Liver (tissue), 10 donors: Measurements from ENCODE around the gene LAMA1. TPM values are rescaled to one million over a fixed set of nuclear protein-coding genes. Genes with fewer than 3 reads are reported as not detected.

Experiments used
- DNase-seq: peaks from one replicate; pipeline ENCODE4 v3.0.0-alpha.2; 2017; ENCODE audit warnings: low spot score
- H3K27ac ChIP-seq, 2 donors: one replicate each; pipeline ENCODE4 v1.7.0; 2013; ENCODE audit warnings: inconsistent platforms in 2 of 2, low read length in 2 of 2, control low read depth in 1 of 2, low read depth in 1 of 2, mild to moderate bottlenecking in 1 of 2
- H3K27me3 ChIP-seq, 4 donors: one replicate each; pipeline versions ENCODE4 v1.6.1 to v1.7.0; 2013; ENCODE audit warnings: low read length in 3 of 4, inconsistent platforms in 1 of 4, mild to moderate bottlenecking in 1 of 4, moderate library complexity in 1 of 4; ENCODE audit not compliant: control insufficient read depth in 4 of 4, insufficient read depth in 4 of 4
- H3K36me3 ChIP-seq, 4 donors: one replicate each; pipeline versions ENCODE4 v1.6.1 to v1.7.0; 2013; ENCODE audit warnings: low read length in 3 of 4, mild to moderate bottlenecking in 3 of 4, low read depth in 1 of 4, moderate library complexity in 1 of 4; ENCODE audit not compliant: control insufficient read depth in 4 of 4, insufficient read depth in 3 of 4
- H3K4me1 ChIP-seq, 4 donors: one replicate each; pipeline versions ENCODE4 v1.6.1 to v1.7.0; 2013; ENCODE audit warnings: low read length in 3 of 4, mild to moderate bottlenecking in 3 of 4, moderate library complexity in 1 of 4; ENCODE audit not compliant: control insufficient read depth in 4 of 4, insufficient read depth in 4 of 4
- H3K4me3 ChIP-seq, 3 donors: one replicate each; pipeline versions ENCODE4 v1.6.1 to v1.7.0; 2013; ENCODE audit warnings: low read length in 3 of 3, control low read depth in 1 of 3, low read depth in 1 of 3, mild to moderate bottlenecking in 1 of 3
- H3K9ac ChIP-seq, 2 donors: one replicate each; pipeline ENCODE4 v1.7.0; 2013; ENCODE audit warnings: low read length in 2 of 2, mild to moderate bottlenecking in 2 of 2, moderate library complexity in 2 of 2, control low read depth in 1 of 2, low read depth in 1 of 2
- H3K9me3 ChIP-seq, 4 donors: one replicate each; pipeline versions ENCODE4 v1.6.1 to v1.7.0; 2013; ENCODE audit warnings: low read length in 3 of 4; ENCODE audit not compliant: control insufficient read depth in 4 of 4
- ATF3 ChIP-seq: IDR thresholded peaks from 2 replicates; pipeline ENCODE4 v1.6.1; 2016; ENCODE audit warnings: antibody characterized with exemption
- EGR1 ChIP-seq, 2 donors: IDR thresholded peaks; 2 replicates each; pipeline ENCODE4 v1.6.1; 2016 to 2018; ENCODE audit warnings: antibody characterized with exemption in 2 of 2, low read depth in 2 of 2
- FOXA2 ChIP-seq: IDR thresholded peaks from 2 replicates; pipeline ENCODE4 v1.6.1; 2016; ENCODE audit warnings: antibody characterized with exemption
- GABPA ChIP-seq, 2 donors: IDR thresholded peaks in 1 of 2; conservative IDR thresholded peaks in 1 of 2; 2 replicates each; pipeline ENCODE4 v1.6.1; 2016; ENCODE audit warnings: antibody characterized with exemption in 2 of 2, mild to moderate bottlenecking in 1 of 2, moderate library complexity in 1 of 2
- HNF4G ChIP-seq: IDR thresholded peaks from 2 replicates; pipeline ENCODE4 v1.6.1; 2016; ENCODE audit warnings: antibody characterized with exemption
- NR2F2 ChIP-seq: IDR thresholded peaks from 2 replicates; pipeline ENCODE4 v1.6.1; 2016; ENCODE audit warnings: antibody characterized with exemption
- RAD21 ChIP-seq, 2 donors: IDR thresholded peaks; 2 replicates each; pipeline ENCODE4 v1.6.1; 2016; ENCODE audit warnings: antibody characterized with exemption in 2 of 2, mild to moderate bottlenecking in 2 of 2
- REST ChIP-seq: IDR thresholded peaks from 2 replicates; pipeline ENCODE4 v1.6.1; 2016; ENCODE audit warnings: antibody characterized with exemption, mild to moderate bottlenecking
- RXRA ChIP-seq, 2 donors: IDR thresholded peaks; 2 replicates each; pipeline ENCODE4 v1.6.1; 2017 to 2018; ENCODE audit warnings: antibody characterized with exemption in 2 of 2, mild to moderate bottlenecking in 1 of 2
- TAF1 ChIP-seq: conservative IDR thresholded peaks from 2 replicates; pipeline ENCODE4 v1.6.1; 2016; ENCODE audit warnings: antibody characterized with exemption, mild to moderate bottlenecking
- WGBS: extraction: QIAGEN DNeasy Blood & Tissue Kit; methylation state at CpG from one replicate; pipeline ENCODE4 v1.1.7; 2013; 5-methylcytosine and 5-hydroxymethylcytosine counted together
- polyA plus RNA-seq, 2 donors: library from polyadenylated mRNA; stranded (reverse) in 1 of 2; unstranded in 1 of 2; fragments of 200-250 nt in 1 of 2; fragments of >200 nt in 1 of 2; fragmentation: Nextera tagmentation in 1 of 2; extraction: Ambion mirVana in 1 of 2; gene quantifications; one replicate each; pipeline versions ENCODE4 v1.2.1 to v1.2.3, GENCODE V29; 2013 to 2015
- small RNA-seq: library from RNA; depleted of rRNA; stranded (forward); fragments of <200 nt; gene quantifications from one replicate; pipeline ENCODE3, GENCODE V24; 2014
- total RNA-seq, 2 donors: library from RNA; depleted of rRNA; stranded (reverse); fragments of >200 nt; gene quantifications; one replicate each; pipeline ENCODE4 v1.2.3, GENCODE V29; 2014
- TF ChIP-seq, protein P1 (sequence below): IDR thresholded peaks from 2 replicates; pipeline ENCODE4 v1.6.1; 2016; ENCODE audit warnings: antibody characterized with exemption
- TF ChIP-seq, protein P2 (sequence below): IDR thresholded peaks from 2 replicates; pipeline ENCODE4 v1.6.1; 2016; ENCODE audit warnings: antibody characterized with exemption
- donor health status: healthy.
- donor health status: healthy.
- donor health status: healthy.
- donor health status: healthy.
- donor health status: healthy.

LAMA1 gene
- total and polyA plus RNA-seq, 4 donors: 0.05 to 0.67 (median 0.43) TPM

GRCh38 chr18:6901286-6901926 is 216.2 kb downstream of the LAMA1 start (continued):
- TF ChIP-seq NR2F2: no peak
- TF ChIP-seq, protein P1, sequence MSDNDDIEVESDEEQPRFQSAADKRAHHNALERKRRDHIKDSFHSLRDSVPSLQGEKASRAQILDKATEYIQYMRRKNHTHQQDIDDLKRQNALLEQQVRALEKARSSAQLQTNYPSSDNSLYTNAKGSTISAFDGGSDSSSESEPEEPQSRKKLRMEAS: peak; percentile 5
- TF ChIP-seq, protein P2, sequence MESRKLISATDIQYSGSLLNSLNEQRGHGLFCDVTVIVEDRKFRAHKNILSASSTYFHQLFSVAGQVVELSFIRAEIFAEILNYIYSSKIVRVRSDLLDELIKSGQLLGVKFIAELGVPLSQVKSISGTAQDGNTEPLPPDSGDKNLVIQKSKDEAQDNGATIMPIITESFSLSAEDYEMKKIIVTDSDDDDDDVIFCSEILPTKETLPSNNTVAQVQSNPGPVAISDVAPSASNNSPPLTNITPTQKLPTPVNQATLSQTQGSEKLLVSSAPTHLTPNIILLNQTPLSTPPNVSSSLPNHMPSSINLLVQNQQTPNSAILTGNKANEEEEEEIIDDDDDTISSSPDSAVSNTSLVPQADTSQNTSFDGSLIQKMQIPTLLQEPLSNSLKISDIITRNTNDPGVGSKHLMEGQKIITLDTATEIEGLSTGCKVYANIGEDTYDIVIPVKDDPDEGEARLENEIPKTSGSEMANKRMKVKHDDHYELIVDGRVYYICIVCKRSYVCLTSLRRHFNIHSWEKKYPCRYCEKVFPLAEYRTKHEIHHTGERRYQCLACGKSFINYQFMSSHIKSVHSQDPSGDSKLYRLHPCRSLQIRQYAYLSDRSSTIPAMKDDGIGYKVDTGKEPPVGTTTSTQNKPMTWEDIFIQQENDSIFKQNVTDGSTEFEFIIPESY: no peak
- peak in 1 of 2 donors; percentile 46 for TF ChIP-seq RXRA (IDR thresholded peaks at IDR 0.05)
- no peak for TF ChIP-seq GABPA (IDR thresholded peaks at IDR 0.05 in 1 of 2, conservative IDR thresholded peaks at IDR 0.05 in 1 of 2)
- TF ChIP-seq FOXA2: no peak

DNA sequence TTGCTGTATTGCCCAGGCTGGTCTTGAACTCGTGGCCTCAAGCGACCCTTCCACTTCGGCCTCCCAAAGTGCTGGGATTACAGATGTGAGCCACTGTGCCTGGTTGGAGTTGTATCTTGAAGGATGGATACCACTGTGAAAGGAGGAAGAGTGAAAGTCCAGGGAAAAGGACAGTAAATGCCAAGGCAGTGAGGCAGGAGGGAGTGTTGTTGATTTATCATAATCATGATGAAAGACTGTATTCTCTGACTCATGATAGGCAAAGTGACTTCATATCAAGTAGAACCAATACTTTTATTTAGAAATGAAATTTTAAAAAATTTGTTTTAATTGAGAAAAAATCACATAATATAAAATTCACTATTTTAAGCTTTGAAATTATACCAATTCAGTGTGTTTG is 225.8 kb downstream of the LAMA1 start:
- Histone ChIP-seq H3K4me3 (no peak overlapping the region), H3K4me1 (no peaks in the 10 kb centered on the region), H3K9me3 (no peaks in the 10 kb centered on the region), H3K9ac (no peak overlapping the region), H3K27ac (no peak overlapping the region), H3K36me3 (no peaks in the 10 kb centered on the region), H3K27me3 (no peaks in the 10 kb centered on the region)
- TF ChIP-seq, protein P2: no peak
- TF ChIP-seq REST (no peak), HNF4G (no peak), EGR1 (IDR thresholded peaks at IDR 0.05; ENCODE audit: low read depth in 2 of 2) (no peak), ATF3 (no peak), RAD21 (IDR thresholded peaks at IDR 0.05) (no peak), TAF1 (no peak)
- no peak for DNase-seq
- 94% methylated on average over 3 of the region's 3 CpGs for WGBS

Small RNA genes within 50 kb of the gene (small RNA-seq; reads per million reads assigned to genes)
- not detected for gene RNU6-916P

Other genes starting within 250 kb of the LAMA1 start
- gene LRRC30, start 113.3 kb upstream of the LAMA1 start, total RNA-seq: not detected
- not detected for gene LRRC30, start 113.3 kb upstream of the LAMA1 start, polyA plus RNA-seq